Measurements from ENCODE around the gene ITPR1.

- TF ChIP-seq CTCF (IDR thresholded peaks at IDR 0.05) = no peak
- no peak for TF ChIP-seq POLR2A (IDR thresholded peaks at IDR 0.05)
These were observed 357.7 kb downstream of the ITPR1 start for GRCh38 chr3:4850928-4851265.
